Uterus (tissue), 2 donors: Measurements from ENCODE around the gene LRRC39.

Experiments
- POLR2A ChIP-seq, 2 donors: fragments of 450-650 bp; IDR thresholded peaks; one replicate each; pipeline ENCODE4 v1.6.1; 2016; ENCODE audit warnings: antibody characterized with exemption in 2 of 2, mild to moderate bottlenecking in 1 of 2, moderate library complexity in 1 of 2
- TF ChIP-seq, protein P1 (sequence below), 4 experiments: fragments of 200-600 bp in 2 of 4; fragments of 450-650 bp in 2 of 4; sonication (generic) in 2 of 4; IDR thresholded peaks; one replicate each; pipeline ENCODE4 v1.5.1; 2016 to 2019; ENCODE audit warnings: antibody characterized with exemption in 4 of 4, mild to moderate bottlenecking in 2 of 4, moderate library complexity in 1 of 4

DNA sequence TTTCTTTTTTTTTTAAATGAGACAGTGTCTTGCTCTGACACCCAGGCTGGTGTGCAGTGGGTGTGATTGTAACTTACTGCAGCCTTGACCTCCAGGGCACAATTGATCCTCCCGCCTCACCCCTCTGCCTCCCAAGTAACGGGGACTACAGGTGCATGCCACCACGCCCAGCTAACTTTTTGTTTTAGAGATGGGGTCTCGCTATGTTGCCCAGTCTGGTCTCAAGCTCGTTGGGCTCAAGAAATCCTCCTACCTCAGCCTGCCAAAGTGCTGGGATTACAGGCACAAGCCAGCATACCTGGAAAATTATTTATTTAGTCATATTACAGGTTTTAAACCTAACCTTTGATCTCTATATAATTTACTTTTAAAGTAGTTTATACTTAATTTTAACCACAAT is 13.4 kb downstream of the LRRC39 start:
- TF ChIP-seq, protein P1, sequence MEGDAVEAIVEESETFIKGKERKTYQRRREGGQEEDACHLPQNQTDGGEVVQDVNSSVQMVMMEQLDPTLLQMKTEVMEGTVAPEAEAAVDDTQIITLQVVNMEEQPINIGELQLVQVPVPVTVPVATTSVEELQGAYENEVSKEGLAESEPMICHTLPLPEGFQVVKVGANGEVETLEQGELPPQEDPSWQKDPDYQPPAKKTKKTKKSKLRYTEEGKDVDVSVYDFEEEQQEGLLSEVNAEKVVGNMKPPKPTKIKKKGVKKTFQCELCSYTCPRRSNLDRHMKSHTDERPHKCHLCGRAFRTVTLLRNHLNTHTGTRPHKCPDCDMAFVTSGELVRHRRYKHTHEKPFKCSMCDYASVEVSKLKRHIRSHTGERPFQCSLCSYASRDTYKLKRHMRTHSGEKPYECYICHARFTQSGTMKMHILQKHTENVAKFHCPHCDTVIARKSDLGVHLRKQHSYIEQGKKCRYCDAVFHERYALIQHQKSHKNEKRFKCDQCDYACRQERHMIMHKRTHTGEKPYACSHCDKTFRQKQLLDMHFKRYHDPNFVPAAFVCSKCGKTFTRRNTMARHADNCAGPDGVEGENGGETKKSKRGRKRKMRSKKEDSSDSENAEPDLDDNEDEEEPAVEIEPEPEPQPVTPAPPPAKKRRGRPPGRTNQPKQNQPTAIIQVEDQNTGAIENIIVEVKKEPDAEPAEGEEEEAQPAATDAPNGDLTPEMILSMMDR (IDR thresholded peaks at IDR 0.05), result no peak
- no peak for TF ChIP-seq POLR2A (IDR thresholded peaks at IDR 0.05)
